ENCODE measurements around the gene ATG16L2.

The ATG16L2 gene

DNA sequence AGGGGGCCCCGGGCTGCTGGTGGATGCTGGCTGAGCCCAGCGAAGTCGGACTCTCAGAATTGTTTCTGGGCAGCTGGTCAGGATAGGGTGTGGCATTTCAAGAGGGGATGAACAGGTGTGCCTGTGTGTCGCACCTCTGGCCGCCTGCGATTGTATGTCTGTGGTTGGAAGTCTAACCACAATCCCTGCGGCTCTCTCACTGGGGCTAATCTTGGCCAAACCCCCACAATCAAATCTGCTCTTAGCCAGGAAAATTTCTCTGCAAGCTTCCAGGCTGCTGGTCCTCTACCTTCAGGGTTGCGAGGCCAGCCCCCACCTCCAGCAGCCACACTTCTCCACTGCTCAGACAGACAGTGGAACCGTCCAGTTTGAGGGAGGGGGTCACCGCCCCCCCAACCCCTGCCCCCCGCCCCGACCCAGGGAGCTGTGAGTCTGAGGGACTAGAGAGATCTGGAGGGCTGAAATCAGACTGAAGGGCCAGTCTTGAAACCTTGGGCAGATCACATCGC, 953 bp downstream of the ATG16L2 start:
- DNase-seq (ENCODE audit: insufficient read length, low spot score) (no peak), FAIRE-seq (no peak)
- TF ChIP-seq, protein P1, sequence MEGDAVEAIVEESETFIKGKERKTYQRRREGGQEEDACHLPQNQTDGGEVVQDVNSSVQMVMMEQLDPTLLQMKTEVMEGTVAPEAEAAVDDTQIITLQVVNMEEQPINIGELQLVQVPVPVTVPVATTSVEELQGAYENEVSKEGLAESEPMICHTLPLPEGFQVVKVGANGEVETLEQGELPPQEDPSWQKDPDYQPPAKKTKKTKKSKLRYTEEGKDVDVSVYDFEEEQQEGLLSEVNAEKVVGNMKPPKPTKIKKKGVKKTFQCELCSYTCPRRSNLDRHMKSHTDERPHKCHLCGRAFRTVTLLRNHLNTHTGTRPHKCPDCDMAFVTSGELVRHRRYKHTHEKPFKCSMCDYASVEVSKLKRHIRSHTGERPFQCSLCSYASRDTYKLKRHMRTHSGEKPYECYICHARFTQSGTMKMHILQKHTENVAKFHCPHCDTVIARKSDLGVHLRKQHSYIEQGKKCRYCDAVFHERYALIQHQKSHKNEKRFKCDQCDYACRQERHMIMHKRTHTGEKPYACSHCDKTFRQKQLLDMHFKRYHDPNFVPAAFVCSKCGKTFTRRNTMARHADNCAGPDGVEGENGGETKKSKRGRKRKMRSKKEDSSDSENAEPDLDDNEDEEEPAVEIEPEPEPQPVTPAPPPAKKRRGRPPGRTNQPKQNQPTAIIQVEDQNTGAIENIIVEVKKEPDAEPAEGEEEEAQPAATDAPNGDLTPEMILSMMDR (IDR thresholded peaks at IDR 0.05; ENCODE audit: insufficient read depth, missing control alignments): no peak

DNA sequence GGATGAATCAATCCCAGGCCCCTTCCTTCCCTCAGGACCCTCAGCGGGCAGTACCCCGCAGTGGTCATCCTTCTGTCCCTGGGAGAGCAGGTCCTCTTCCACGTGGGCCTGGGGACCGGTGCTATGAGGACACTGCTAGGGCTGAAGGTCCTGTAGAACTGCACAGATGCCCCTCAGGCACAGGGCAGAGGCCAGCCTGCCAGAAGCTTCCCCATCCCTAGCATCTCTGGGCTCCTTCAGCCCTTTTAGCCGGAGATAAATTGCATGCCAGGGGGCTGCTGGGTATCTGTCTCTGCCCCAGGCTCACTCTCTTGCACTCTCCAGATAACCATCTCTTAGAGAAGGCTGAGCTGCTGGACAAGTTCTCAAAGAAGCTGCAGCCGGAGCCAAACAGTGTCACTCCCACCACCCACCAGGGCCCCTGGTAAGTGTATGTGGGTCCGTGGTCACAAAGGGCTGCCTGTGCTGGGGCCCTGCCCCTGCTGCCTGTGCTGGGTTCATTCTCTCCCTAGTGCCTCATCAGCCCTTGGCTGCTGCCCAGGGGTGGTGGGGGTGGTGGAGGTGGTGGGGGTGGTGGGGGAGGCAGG, 2.3 kb downstream of the ATG16L2 start:
- FAIRE-seq (no peak), DNase-seq (ENCODE audit: insufficient read length, low spot score) (no peak)
- TF ChIP-seq, protein P1 (IDR thresholded peaks at IDR 0.05; ENCODE audit: insufficient read depth, missing control alignments): no peak

DNA sequence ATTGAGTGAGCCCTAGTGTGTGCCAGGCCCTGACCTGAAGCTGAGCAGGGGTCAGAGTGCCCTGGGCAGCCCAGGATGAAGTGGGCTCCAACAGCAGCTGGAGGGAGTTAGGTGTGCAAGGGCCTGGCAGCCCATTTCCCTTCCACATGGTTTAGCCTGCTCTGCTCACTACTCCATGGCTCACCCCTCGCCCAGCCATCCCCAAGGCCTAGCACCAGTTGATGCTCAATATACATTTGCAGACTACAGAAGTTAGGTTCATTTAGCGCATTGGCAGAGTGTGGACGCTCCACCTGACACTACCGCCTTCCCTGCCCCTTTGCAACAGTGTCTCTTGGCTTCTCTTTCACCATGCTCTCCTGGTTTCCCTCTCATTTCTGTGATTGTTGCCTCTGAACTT, 3.8 kb downstream of the ATG16L2 start:
- FAIRE-seq: no peak
- TF ChIP-seq, protein P1 (IDR thresholded peaks at IDR 0.05; ENCODE audit: insufficient read depth, missing control alignments): no peak
- no peak for DNase-seq (ENCODE audit: insufficient read length, low spot score)

DNA sequence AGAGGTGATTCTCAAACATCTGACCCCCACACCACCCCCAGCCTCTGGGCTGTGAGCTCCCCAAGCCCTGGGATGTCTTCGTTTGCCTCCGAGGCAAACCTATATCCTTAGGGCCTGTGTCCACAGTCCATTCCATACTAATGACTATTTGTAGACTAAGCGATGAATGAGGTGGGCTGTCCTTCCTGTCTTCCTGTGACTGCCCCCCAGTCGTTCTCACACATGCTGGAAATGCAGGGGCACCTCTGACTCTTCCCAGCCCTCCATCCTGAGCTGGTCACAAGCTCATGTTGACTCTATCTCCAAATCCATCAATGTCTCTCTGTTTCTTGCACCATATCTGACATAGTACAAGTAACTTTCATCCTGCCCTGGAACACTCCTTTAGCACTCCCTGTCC, 4.8 kb downstream of the ATG16L2 start:
- TF ChIP-seq, protein P1 (IDR thresholded peaks at IDR 0.05; ENCODE audit: insufficient read depth, missing control alignments): no peak
- FAIRE-seq (no peak), DNase-seq (ENCODE audit: insufficient read length, low spot score) (no peak)

DNA sequence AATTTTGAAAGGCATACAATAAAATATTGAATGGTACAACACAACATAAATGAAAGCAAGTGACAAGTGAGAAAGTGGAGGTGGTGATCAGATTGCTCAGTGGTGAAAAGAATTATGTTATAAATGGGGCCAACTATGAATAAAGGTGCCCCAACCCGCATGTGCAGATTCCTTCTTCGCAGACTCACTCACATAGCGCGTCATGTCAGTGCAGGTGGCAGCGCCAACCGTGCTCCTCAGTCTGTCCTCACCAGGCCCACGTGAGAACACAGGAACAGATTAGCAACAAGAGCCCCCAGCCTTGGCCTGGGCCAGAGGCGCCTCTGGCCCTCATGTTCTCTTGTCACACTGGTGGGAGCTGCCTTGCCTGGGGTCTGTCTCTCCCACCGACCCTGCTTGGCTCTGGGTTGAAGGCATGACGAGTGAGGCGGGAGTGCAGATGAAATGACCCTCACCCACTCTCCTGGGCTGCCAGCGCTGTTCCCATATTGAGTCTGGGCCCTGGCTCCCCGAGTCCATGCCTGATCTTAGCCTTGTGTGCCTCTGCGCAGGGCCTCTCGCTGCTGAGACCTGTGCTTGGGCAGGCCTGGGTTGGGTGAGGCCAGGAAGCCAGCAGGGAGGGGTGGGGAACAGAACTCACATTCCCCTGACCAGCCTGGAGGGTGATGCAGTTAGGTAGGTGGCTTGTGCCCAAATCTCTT, 6.4 kb downstream of the ATG16L2 start:
- FAIRE-seq (no peak), DNase-seq (ENCODE audit: insufficient read length, low spot score) (no peak)
- TF ChIP-seq, protein P1 (IDR thresholded peaks at IDR 0.05; ENCODE audit: insufficient read depth, missing control alignments): no peak

DNA sequence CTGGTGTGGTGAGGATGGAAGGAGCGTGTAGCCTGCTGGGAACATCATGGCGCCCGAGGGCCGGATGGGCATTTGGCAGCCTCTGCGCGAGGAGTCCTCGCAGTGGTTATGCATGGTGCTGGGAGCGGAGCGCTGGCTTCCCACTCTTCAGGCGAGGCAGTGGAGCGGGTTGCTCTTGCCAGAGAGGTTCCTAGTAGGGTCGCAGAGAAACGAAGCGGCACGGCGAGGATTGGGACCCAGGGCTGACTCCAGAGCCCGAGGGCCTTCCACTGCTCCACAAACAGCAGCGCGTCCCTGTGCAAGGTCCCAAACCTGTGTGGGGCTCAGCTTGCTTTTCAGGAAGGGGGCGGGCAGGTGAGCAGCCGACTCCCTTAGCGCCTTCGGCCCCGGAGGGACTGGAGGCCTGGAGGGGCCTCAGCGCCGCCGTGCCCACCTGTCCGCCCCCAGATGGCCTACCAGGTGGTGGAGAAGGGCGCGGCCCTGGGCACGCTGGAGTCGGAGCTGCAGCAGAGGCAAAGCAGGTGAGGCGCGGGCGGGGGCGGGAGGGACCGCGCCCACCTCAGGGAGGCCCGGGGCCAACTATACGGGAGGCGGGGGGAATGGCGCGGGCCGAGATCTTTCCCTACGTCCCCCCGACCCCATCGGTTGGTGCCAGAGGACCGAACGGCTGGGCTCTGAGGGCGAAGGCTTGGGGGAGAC, 7.2 kb downstream of the ATG16L2 start:
- no peak for FAIRE-seq

More for the DNA sequence above, 7.2 kb downstream of the ATG16L2 start:
- no peak for DNase-seq (ENCODE audit: insufficient read length, low spot score)
- TF ChIP-seq, protein P1 (IDR thresholded peaks at IDR 0.05; ENCODE audit: insufficient read depth, missing control alignments): no peak
